Measurements from ENCODE around the gene KRT9.

GRCh38 chr17:41555105-41555887 is 16.6 kb downstream of the KRT9 start:
- TF ChIP-seq HBP1 (CRISPR knock-in tag; IDR thresholded peaks at IDR 0.05; ENCODE audit: low read depth) = no peak
- no peak for TF ChIP-seq UBTF (CRISPR knock-in tag; IDR thresholded peaks at IDR 0.05)
- no peak for TF ChIP-seq POLR2A (IDR thresholded peaks at IDR 0.05; ENCODE audit: insufficient read depth in 1 of 2, low read depth in 2 of 2, low read length in 2 of 2)
- TF ChIP-seq ZNF615 (CRISPR knock-in tag; IDR thresholded peaks at IDR 0.05; ENCODE audit: borderline replicate concordance) = no peak
- TF ChIP-seq ZKSCAN1 (IDR thresholded peaks at IDR 0.05; ENCODE audit: low read length) = no peak
- no peak for TF ChIP-seq HMGXB4 (CRISPR knock-in tag; IDR thresholded peaks at IDR 0.05; ENCODE audit: borderline replicate concordance in 1 of 2, low read depth in 1 of 2)
- no peak for TF ChIP-seq BRF2 (CRISPR knock-in tag; IDR thresholded peaks at IDR 0.05)
- no peak for TF ChIP-seq NFIB (CRISPR knock-in tag; IDR thresholded peaks at IDR 0.05; ENCODE audit: borderline replicate concordance)
- no peak for TF ChIP-seq CREM (IDR thresholded peaks at IDR 0.05)
- TF ChIP-seq CREM (CRISPR knock-in tag; IDR thresholded peaks at IDR 0.05) = no peak
- TF ChIP-seq PAX8 (CRISPR knock-in tag; IDR thresholded peaks at IDR 0.05; ENCODE audit: borderline replicate concordance) = no peak
- no peak for TF ChIP-seq ZNF569 (CRISPR knock-in tag; IDR thresholded peaks at IDR 0.05; ENCODE audit: borderline replicate concordance)
- TF ChIP-seq MZF1 (CRISPR knock-in tag; IDR thresholded peaks at IDR 0.05; ENCODE audit: borderline replicate concordance) = no peak
- TF ChIP-seq SP1 (IDR thresholded peaks at IDR 0.05) = no peak
- TF ChIP-seq SP1 (CRISPR knock-in tag; IDR thresholded peaks at IDR 0.05) = no peak
- TF ChIP-seq GABPA (IDR thresholded peaks at IDR 0.05; ENCODE audit: low read depth, low read length) = no peak
- TF ChIP-seq GABPA (CRISPR knock-in tag; IDR thresholded peaks at IDR 0.05; ENCODE audit: low read depth) = no peak

All from HepG2 (cell line).